Measurements from ENCODE around the gene LRRC9.
"Not testable (repeated sequence)": the region's sequence is repeated elsewhere in the genome, so short reads cannot be mapped to it uniquely, and the experiment has no call there.

The LRRC9 gene

GRCh38 chr14:59919570-59920377, at the start of gene LRRC9:
TSS of gene LRRC9 (plus strand) at chr14:59920144.
- DNase-seq = peak; percentile 13

GRCh38 chr14:59870277-59871165, 49.4 kb upstream of the LRRC9 start, which contains the start of gene RTN1:
TSS of gene RTN1 (minus strand) at chr14:59870776. CDS start at chr14:59870630, 146 bp downstream.
- no peak for DNase-seq

- no peak for DNase-seq
These were observed 48.8 kb upstream of the LRRC9 start for GRCh38 chr14:59871166-59871495.

GRCh38 chr14:59882957-59883356, 37.0 kb upstream of the LRRC9 start:
- DNase-seq = no peak

GRCh38 chr14:59890676-59891075, 29.3 kb upstream of the LRRC9 start:
- DNase-seq = no peak

GRCh38 chr14:59895721-59896120, 24.2 kb upstream of the LRRC9 start:
- no peak for DNase-seq

- no peak for DNase-seq
These were observed 22.1 kb upstream of the LRRC9 start for GRCh38 chr14:59897757-59898383.

- no peak for DNase-seq
These were observed 19.4 kb upstream of the LRRC9 start for GRCh38 chr14:59900556-59900955.

GRCh38 chr14:59904184-59904583, 15.8 kb upstream of the LRRC9 start:
- no peak for DNase-seq

- no peak for DNase-seq
These were observed 14.8 kb upstream of the LRRC9 start for GRCh38 chr14:59905188-59905587.

GRCh38 chr14:59912443-59912842, 7.5 kb upstream of the LRRC9 start:
- DNase-seq = no peak

GRCh38 chr14:59913187-59913586, 6.8 kb upstream of the LRRC9 start:
- no peak for DNase-seq

GRCh38 chr14:59918824-59919569, 947 bp upstream of the LRRC9 start:
- no peak for DNase-seq

GRCh38 chr14:59920378-59920683, 387 bp downstream of the LRRC9 start:
- DNase-seq = no peak

- DNase-seq = no peak
These were observed 5.9 kb downstream of the LRRC9 start for GRCh38 chr14:59925797-59926196.

- DNase-seq = no peak
These were observed 6.6 kb downstream of the LRRC9 start for GRCh38 chr14:59926534-59926933.

- DNase-seq = no peak
These were observed 11.3 kb downstream of the LRRC9 start for GRCh38 chr14:59931237-59931636.

- no peak for DNase-seq
These were observed 16.2 kb downstream of the LRRC9 start for GRCh38 chr14:59936145-59936544.

- DNase-seq = no peak
These were observed 19.9 kb downstream of the LRRC9 start for GRCh38 chr14:59939828-59940227.

GRCh38 chr14:59942296-59942862, 22.4 kb downstream of the LRRC9 start:
- not testable (repeated sequence) for DNase-seq

GRCh38 chr14:59944909-59945308, 25.0 kb downstream of the LRRC9 start:
- DNase-seq = no peak

- DNase-seq = not testable (repeated sequence)
These were observed 32.2 kb downstream of the LRRC9 start for GRCh38 chr14:59952141-59952540.

- DNase-seq = not testable (repeated sequence)
These were observed 37.9 kb downstream of the LRRC9 start for GRCh38 chr14:59957890-59958289.

Measured in activated naive CD4-positive, alpha-beta T cell treated with anti-CD3 and anti-CD28 coated beads, Interleukin-2, amount 50 U/mL, for 16 hours (primary cell).